Natural killer cell (primary cell): ENCODE measurements around the gene ADCY2. TPM values are rescaled to one million over a fixed set of nuclear protein-coding genes. Genes with fewer than 3 reads are reported as not detected.
A peak's percentile ranks its signal among the peaks of the same experiment; 100 is the strongest.

ENCODE experiments used
- ATAC-seq, 3 donors: fragments of 150-1000 bp in 2 of 3; fragments of 200-7000 bp in 1 of 3; cut with Tn5 transposase; 1 replicate in 1 of 3; 2 replicates in 2 of 3; pipeline ENCODE4 v1.10.0; 2021; ENCODE audit warnings: mild to moderate bottlenecking in 2 of 3, moderate library complexity in 2 of 3
- DNase-seq, 2 donors: peaks; one replicate each; pipeline versions ENCODE4 v3.0.0 to v3.0.0-alpha.2; 2013 to 2021; ENCODE audit warnings: mixed read lengths in 1 of 2
- H3K27ac ChIP-seq: one replicate; pipeline ENCODE4 v1.5.1; 2013; ENCODE audit warnings: mild to moderate bottlenecking, low read length
- H3K27me3 ChIP-seq: one replicate; pipeline ENCODE4 v1.6.1; 2013; ENCODE audit warnings: low read length; ENCODE audit not compliant: control insufficient read depth, insufficient read depth
- H3K36me3 ChIP-seq: one replicate; pipeline ENCODE4 v1.6.1; 2013; ENCODE audit warnings: low read length; ENCODE audit not compliant: control insufficient read depth, insufficient read depth
- H3K4me1 ChIP-seq: one replicate; pipeline ENCODE4 v1.6.1; 2013; ENCODE audit warnings: low read length; ENCODE audit not compliant: control insufficient read depth, insufficient read depth
- H3K4me3 ChIP-seq: one replicate; pipeline ENCODE4 v1.5.1; 2013; ENCODE audit warnings: low read length
- H3K9me3 ChIP-seq: one replicate; pipeline ENCODE4 v1.6.1; 2013; ENCODE audit warnings: low read length; ENCODE audit not compliant: control insufficient read depth, insufficient read depth
- H3K27ac Mint-ChIP-seq, 2 donors: one replicate each; pipeline ENCODE4 v1.8.0; 2022; ENCODE audit warnings: mild to moderate bottlenecking in 2 of 2, mixed read lengths in 2 of 2, moderate library complexity in 1 of 2
- H3K27me3 Mint-ChIP-seq, 2 donors: one replicate each; pipeline ENCODE4 v1.8.0; 2022; ENCODE audit warnings: low read depth in 2 of 2, mixed read lengths in 2 of 2
- H3K36me3 Mint-ChIP-seq: one replicate; pipeline ENCODE4 v1.8.0; 2022; ENCODE audit warnings: mixed read lengths
- H3K4me1 Mint-ChIP-seq, 2 donors: one replicate each; pipeline ENCODE4 v1.8.0; 2022; ENCODE audit warnings: mixed read lengths in 2 of 2
- H3K4me3 Mint-ChIP-seq: one replicate; pipeline ENCODE4 v1.8.0; 2022; ENCODE audit warnings: mild to moderate bottlenecking, moderate library complexity, mixed read lengths
- H3K9me3 Mint-ChIP-seq, 2 donors: one replicate each; pipeline ENCODE4 v1.8.0; 2022; ENCODE audit warnings: mixed read lengths in 2 of 2
- WGBS: methylation state at CpG from one replicate; pipeline ENCODE4 v1.1.7; 2013; ENCODE audit warnings: missing lambda C conversion rate; ENCODE audit not compliant: insufficient coverage; 5-methylcytosine and 5-hydroxymethylcytosine counted together
- intact Hi-C: fragments of 100-400 bp; cut with micrococcal nuclease; formaldehyde crosslinking; loops from one replicate; pipeline ENCODE4 v1.14.2; 2022
- total RNA-seq, 4 donors: library from RNA; stranded (reverse); fragments of 120-200 nt in 1 of 4; gene quantifications; one replicate each; pipeline versions ENCODE4 v1.2.3 to v1.2.4, GENCODE V29; 2013 to 2022
- TF ChIP-seq, protein P1 (sequence below): fragments of 200-600 bp; IDR thresholded peaks from one replicate; pipeline ENCODE4 v1.8.0; 2022; ENCODE audit warnings: antibody characterized with exemption

ADCY2 gene
- total RNA-seq, 3 donors from 2014 or later (not counting 1 experiment from before 2014, with no cell fraction given), result not detected

DNA sequence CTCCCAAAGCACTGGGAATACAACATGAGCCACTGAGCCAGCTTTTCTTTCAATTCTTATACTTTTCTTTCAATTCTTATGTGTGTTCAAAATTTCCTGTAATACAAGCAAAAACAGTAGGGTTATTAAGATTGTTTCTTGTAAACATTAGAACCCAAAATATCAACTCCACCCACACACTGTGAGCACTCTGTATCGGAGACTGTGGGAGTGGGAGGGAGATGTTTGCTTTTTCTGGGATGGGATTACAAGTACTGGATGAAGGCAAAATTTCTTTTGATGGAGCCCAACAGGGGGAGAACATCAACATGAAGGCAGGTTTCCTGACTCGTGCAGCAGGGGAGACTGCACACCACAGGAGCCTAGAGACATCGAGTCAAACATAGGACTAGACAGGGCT is 459.7 kb downstream of the ADCY2 start:
- Histone ChIP-seq H3K27me3 (peaks cover 2% of the 10 kb centered on the region), H3K4me3 (no peak overlapping the region), H3K27ac (no peak overlapping the region), H3K9me3 (no peaks in the 10 kb centered on the region), H3K4me1 (peaks cover 14% of the 10 kb centered on the region), H3K36me3 (peaks cover 15% of the 10 kb centered on the region)
- no peaks in the 10 kb centered on the region for H3K9me3 Mint-ChIP-seq
- peaks cover 18% of the 10 kb centered on the region for H3K36me3 Mint-ChIP-seq
- no peak for ATAC-seq
- WGBS, result 88% methylated on average over 3 of the region's 3 CpGs
- peaks cover 15 to 27% of the 10 kb centered on the region in 2 donors for H3K4me1 Mint-ChIP-seq
- H3K4me3 Mint-ChIP-seq, result no peak overlapping the region
- H3K27me3 Mint-ChIP-seq, result no peaks in the 10 kb centered on the region
- no peak overlapping the region for H3K27ac Mint-ChIP-seq
- DNase-seq, result no peak
- TF ChIP-seq, protein P1, sequence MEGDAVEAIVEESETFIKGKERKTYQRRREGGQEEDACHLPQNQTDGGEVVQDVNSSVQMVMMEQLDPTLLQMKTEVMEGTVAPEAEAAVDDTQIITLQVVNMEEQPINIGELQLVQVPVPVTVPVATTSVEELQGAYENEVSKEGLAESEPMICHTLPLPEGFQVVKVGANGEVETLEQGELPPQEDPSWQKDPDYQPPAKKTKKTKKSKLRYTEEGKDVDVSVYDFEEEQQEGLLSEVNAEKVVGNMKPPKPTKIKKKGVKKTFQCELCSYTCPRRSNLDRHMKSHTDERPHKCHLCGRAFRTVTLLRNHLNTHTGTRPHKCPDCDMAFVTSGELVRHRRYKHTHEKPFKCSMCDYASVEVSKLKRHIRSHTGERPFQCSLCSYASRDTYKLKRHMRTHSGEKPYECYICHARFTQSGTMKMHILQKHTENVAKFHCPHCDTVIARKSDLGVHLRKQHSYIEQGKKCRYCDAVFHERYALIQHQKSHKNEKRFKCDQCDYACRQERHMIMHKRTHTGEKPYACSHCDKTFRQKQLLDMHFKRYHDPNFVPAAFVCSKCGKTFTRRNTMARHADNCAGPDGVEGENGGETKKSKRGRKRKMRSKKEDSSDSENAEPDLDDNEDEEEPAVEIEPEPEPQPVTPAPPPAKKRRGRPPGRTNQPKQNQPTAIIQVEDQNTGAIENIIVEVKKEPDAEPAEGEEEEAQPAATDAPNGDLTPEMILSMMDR, result no peak
- intact Hi-C loops, result no loop called here

DNA sequence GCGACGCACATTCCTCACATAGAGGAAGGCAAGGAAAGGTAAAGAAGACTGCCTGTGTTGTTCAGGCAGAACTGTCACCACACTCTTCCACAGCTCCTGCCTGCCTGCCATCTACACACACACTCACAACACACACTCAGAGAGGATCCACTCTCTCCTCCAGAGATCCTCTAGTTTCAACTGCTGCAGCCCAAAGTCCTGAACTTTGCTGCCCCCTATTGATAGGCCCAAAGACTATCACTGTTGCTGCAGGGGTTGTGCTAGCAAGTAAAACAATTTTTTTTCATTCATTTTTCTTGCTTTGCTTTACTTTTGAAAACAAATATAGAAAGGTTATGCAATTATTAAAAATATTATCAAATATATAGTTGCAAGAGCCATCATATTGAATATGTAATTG is 460.9 kb downstream of the ADCY2 start:
- Histone ChIP-seq H3K4me1 (peaks cover 5% of the 10 kb centered on the region), H3K27ac (no peak overlapping the region), H3K27me3 (no peaks in the 10 kb centered on the region), H3K36me3 (peaks cover 26% of the 10 kb centered on the region), H3K9me3 (no peaks in the 10 kb centered on the region), H3K4me3 (no peak overlapping the region)
- Mint-ChIP-seq H3K27ac (no peak overlapping the region), H3K4me3 (no peak overlapping the region), H3K4me1 (peaks cover 7 to 17% of the 10 kb centered on the region in 2 donors), H3K9me3 (no peaks in the 10 kb centered on the region), H3K36me3 (peaks cover 22% of the 10 kb centered on the region), H3K27me3 (no peaks in the 10 kb centered on the region)
- ATAC-seq (peak in 1 of 3 donors; percentile 47), DNase-seq (peak in 1 of 2 donors; percentile 53)
- TF ChIP-seq, protein P1, result peak; percentile 27
- WGBS, result 100% methylated on average over 2 of the region's 2 CpGs
- intact Hi-C loops, result no loop called here

DNA sequence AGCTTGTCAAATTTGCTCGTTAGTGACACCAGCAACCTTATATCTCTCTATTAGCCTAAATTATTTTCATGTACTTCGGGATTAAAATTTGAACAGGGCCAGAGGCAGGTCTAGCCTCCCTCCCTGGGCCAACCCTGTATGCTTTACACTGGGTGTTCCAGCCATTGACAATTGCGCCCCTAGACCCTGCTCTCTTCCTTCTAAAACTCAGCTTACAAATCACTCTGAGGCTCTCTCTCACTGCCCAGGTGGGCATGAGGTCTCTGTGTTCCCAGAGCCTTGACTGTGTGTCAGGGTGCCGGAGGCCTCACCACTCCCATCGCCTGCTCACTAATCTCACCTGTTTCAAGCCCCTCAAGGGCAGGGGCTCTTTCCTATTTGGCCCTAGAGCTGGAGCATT is 461.4 kb downstream of the ADCY2 start:
- TF ChIP-seq, protein P1, result no peak
- H3K27me3 ChIP-seq, result no peaks in the 10 kb centered on the region
- H3K36me3 ChIP-seq, result peaks cover 30% of the 10 kb centered on the region
- Mint-ChIP-seq H3K36me3 (peaks cover 23% of the 10 kb centered on the region), H3K4me1 (peaks cover 4 to 12% of the 10 kb centered on the region in 2 donors), H3K27ac (no peak overlapping the region), H3K9me3 (no peaks in the 10 kb centered on the region), H3K27me3 (no peaks in the 10 kb centered on the region), H3K4me3 (no peak overlapping the region)
- H3K4me3 ChIP-seq, result no peak overlapping the region
- intact Hi-C loops, result no loop called here
- 91% methylated on average over 5 of the region's 5 CpGs for WGBS
- no peak overlapping the region for H3K27ac ChIP-seq
- DNase-seq, result no peak
- H3K4me1 ChIP-seq, result no peaks in the 10 kb centered on the region
- H3K9me3 ChIP-seq, result no peaks in the 10 kb centered on the region
- ATAC-seq, result no peak

DNA sequence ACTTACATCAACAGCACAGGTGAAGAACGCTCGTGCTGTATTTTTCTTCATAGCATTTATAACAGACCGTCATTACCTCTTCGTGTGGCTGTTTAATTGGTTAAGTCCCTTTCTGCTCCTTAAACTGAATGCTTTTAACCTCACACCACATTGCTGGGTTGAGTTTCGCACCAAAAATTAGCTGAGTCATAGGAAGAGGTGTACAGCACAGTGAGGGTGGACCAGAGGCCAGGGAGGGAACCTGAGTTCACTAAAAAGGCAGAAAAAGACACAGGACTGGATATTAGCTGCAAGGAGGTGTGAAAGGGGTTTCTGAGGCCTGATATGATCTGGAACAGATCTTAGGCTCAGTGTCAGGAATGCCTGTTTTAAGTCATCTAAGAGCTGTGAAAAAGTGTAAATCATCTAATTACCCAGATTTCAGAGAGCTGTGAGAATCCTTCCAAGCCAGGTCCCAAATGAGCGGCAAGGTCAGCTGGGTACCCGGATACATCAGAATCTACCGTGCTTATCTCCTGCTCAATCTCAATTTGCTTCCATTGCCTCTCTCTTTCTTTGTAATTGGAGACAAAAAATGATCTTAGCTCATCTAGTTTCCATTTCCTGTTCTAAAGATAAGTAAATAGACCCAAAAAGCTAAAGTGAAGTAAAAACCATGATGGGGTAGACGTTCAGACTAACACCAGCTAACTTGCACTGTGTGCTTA is 462.1 kb downstream of the ADCY2 start:
- WGBS, result 54% methylated on average over 9 of the region's 9 CpGs
- intact Hi-C loops, result no loop called here
- no peak overlapping the region for H3K27ac ChIP-seq
- Mint-ChIP-seq H3K4me1 (peaks cover 0 to 8% of the 10 kb centered on the region in 2 donors), H3K9me3 (no peaks in the 10 kb centered on the region), H3K36me3 (peaks cover 29% of the 10 kb centered on the region), H3K4me3 (no peak overlapping the region), H3K27ac (peak overlapping the region in 1 of 2 donors; percentile 9), H3K27me3 (no peaks in the 10 kb centered on the region)
- H3K4me1 ChIP-seq, result no peaks in the 10 kb centered on the region
- no peak for DNase-seq
- H3K27me3 ChIP-seq, result no peaks in the 10 kb centered on the region
- TF ChIP-seq, protein P1, result no peak
- peaks cover 35% of the 10 kb centered on the region for H3K36me3 ChIP-seq
- no peaks in the 10 kb centered on the region for H3K9me3 ChIP-seq
- no peak overlapping the region for H3K4me3 ChIP-seq
- ATAC-seq, result no peak
